Measurements from ENCODE around the gene EPHA1. TPM values are rescaled to one million over a fixed set of nuclear protein-coding genes. Genes with fewer than 3 reads are reported as not detected.

The EPHA1 gene
- total RNA-seq, 1 experiment from 2014 or later, result 1.2 TPM

DNA sequence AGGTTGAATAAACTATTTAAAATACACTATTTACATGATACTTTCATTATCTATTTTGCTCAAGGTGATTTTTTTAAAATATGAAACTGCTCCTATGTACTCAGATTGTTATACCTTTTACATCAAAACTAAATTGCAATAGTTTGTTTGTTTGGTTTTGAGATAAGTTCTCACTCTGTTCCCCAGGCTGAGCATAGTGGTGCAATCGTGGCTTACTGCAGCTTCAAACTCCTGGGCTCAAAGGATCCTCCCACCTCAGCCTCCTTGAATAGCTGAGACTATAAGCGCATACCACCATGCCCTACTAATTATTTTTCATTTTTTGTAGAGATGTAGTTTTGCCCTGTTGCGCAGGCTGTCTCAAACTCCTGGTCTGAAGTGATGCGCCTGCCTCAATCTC is 47.3 kb upstream of the EPHA1 start:
- intact Hi-C loops (cut with micrococcal nuclease; ENCODE audit: unreplicated experiment), result no loop called here
- Histone ChIP-seq H3K9me3 (ENCODE audit: low read depth, low read length, poor library complexity, severe bottlenecking) (no peaks in the 10 kb centered on the region), H3K4me3 (ENCODE audit: low read depth, low read length, poor library complexity, severe bottlenecking) (no peak overlapping the region), H3K27me3 (replicated peaks; ENCODE audit: insufficient read depth, low read depth, low read length, poor library complexity) (no peaks in the 10 kb centered on the region), H3K4me1 (ENCODE audit: insufficient read depth, low read length, poor library complexity, severe bottlenecking) (no peaks in the 10 kb centered on the region), H3K27ac (ENCODE audit: low read depth, low read length, poor library complexity, severe bottlenecking) (no peak overlapping the region), H3K36me3 (ENCODE audit: insufficient read depth, low read length, poor library complexity, severe bottlenecking) (no peaks in the 10 kb centered on the region)
- POLR2A ChIA-PET (ENCODE audit: low non-redundant PET), result no interaction called here
- DNase-seq (ENCODE audit: low spot score), result no peak
- BruUV-seq (replicated peaks), result no TSS peak
- TF ChIP-seq, protein P1, sequence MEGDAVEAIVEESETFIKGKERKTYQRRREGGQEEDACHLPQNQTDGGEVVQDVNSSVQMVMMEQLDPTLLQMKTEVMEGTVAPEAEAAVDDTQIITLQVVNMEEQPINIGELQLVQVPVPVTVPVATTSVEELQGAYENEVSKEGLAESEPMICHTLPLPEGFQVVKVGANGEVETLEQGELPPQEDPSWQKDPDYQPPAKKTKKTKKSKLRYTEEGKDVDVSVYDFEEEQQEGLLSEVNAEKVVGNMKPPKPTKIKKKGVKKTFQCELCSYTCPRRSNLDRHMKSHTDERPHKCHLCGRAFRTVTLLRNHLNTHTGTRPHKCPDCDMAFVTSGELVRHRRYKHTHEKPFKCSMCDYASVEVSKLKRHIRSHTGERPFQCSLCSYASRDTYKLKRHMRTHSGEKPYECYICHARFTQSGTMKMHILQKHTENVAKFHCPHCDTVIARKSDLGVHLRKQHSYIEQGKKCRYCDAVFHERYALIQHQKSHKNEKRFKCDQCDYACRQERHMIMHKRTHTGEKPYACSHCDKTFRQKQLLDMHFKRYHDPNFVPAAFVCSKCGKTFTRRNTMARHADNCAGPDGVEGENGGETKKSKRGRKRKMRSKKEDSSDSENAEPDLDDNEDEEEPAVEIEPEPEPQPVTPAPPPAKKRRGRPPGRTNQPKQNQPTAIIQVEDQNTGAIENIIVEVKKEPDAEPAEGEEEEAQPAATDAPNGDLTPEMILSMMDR (conservative IDR thresholded peaks at IDR 0.05; ENCODE audit: low read depth, low read length), result no peak
- no peak for TF ChIP-seq EZH2 (IDR thresholded peaks at IDR 0.05; ENCODE audit: borderline replicate concordance, low read depth, low read length, poor library complexity, severe bottlenecking)
- CTCF ChIA-PET, result no interaction called here

DNA sequence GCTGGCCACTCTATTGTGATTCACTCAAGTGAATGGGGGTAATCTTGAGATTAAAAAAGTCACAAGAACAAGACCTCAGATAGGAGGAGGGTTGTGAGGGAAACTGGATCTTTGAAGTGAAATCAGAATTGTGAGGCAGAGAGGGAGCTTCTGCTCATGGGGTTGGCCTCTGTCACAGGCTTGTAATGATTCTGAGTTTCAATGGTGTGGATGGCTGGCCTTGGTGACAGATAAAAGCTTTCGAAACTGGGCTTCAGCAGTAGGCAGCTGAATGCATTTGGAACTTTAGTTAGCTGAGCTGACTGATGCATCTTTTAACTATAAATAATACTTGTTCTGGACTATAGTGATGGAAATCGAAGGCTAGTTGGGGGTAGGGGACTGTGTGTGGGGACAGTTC is 46.8 kb upstream of the EPHA1 start:
- TF ChIP-seq, protein P1 (conservative IDR thresholded peaks at IDR 0.05; ENCODE audit: low read depth, low read length), result no peak
- no peak for TF ChIP-seq EZH2 (IDR thresholded peaks at IDR 0.05; ENCODE audit: borderline replicate concordance, low read depth, low read length, poor library complexity, severe bottlenecking)
- POLR2A ChIA-PET (ENCODE audit: low non-redundant PET), result no interaction called here
- no peaks in the 10 kb centered on the region for H3K4me1 ChIP-seq (ENCODE audit: insufficient read depth, low read length, poor library complexity, severe bottlenecking)
- DNase-seq (ENCODE audit: low spot score), result no peak
- H3K36me3 ChIP-seq (ENCODE audit: insufficient read depth, low read length, poor library complexity, severe bottlenecking), result no peaks in the 10 kb centered on the region
- no TSS peak for BruUV-seq (replicated peaks)
- H3K27ac ChIP-seq (ENCODE audit: low read depth, low read length, poor library complexity, severe bottlenecking), result no peak overlapping the region
- intact Hi-C loops (cut with micrococcal nuclease; ENCODE audit: unreplicated experiment), result no loop called here
- no peak overlapping the region for H3K4me3 ChIP-seq (ENCODE audit: low read depth, low read length, poor library complexity, severe bottlenecking)
- H3K27me3 ChIP-seq (replicated peaks; ENCODE audit: insufficient read depth, low read depth, low read length, poor library complexity), result no peaks in the 10 kb centered on the region
- CTCF ChIA-PET, result no interaction called here
- H3K9me3 ChIP-seq (ENCODE audit: low read depth, low read length, poor library complexity, severe bottlenecking), result no peaks in the 10 kb centered on the region

DNA sequence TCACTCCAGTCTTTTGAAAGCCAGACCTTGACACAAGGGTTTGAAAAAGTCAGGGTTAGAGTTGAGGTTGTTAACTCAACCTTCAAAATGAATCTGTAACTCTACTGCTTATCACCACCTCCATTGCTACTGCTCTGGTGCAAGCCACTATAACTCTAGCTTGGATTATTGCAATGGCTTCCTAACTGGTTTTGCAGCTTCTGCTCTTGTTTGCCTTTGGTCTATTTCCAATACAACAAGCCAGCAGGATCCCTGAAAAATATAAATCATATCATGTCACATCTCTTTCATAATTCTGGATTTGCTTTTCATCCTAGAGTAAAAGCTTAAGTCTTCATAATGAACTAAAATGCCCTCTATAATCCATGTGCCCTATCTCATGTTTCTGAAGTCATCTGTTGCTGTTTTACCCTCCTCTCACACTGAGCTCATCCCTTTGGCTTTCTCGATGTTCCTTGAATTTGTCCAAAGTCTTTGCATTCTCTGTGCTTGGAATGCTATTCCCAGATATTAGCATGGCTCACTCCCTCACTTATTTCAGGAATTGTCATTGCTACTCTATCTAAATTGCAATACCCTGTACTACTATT is 45.5 kb upstream of the EPHA1 start:
- TF ChIP-seq, protein P1 (conservative IDR thresholded peaks at IDR 0.05; ENCODE audit: low read depth, low read length), result no peak
- no peak for TF ChIP-seq EZH2 (IDR thresholded peaks at IDR 0.05; ENCODE audit: borderline replicate concordance, low read depth, low read length, poor library complexity, severe bottlenecking)
- H3K27me3 ChIP-seq (replicated peaks; ENCODE audit: insufficient read depth, low read depth, low read length, poor library complexity), result no peaks in the 10 kb centered on the region
- H3K36me3 ChIP-seq (ENCODE audit: insufficient read depth, low read length, poor library complexity, severe bottlenecking), result no peaks in the 10 kb centered on the region
- no peaks in the 10 kb centered on the region for H3K9me3 ChIP-seq (ENCODE audit: low read depth, low read length, poor library complexity, severe bottlenecking)
- CTCF ChIA-PET, result no interaction called here
- POLR2A ChIA-PET (ENCODE audit: low non-redundant PET), result no interaction called here
- no peak overlapping the region for H3K27ac ChIP-seq (ENCODE audit: low read depth, low read length, poor library complexity, severe bottlenecking)
- H3K4me3 ChIP-seq (ENCODE audit: low read depth, low read length, poor library complexity, severe bottlenecking), result no peak overlapping the region
- no TSS peak for BruUV-seq (replicated peaks)
- intact Hi-C loops (cut with micrococcal nuclease; ENCODE audit: unreplicated experiment), result no loop called here
- no peak for DNase-seq (ENCODE audit: low spot score)
- H3K4me1 ChIP-seq (ENCODE audit: insufficient read depth, low read length, poor library complexity, severe bottlenecking), result no peaks in the 10 kb centered on the region

All from A673 (cell line).